AG04450 (cell line): Measurements from ENCODE around the gene ALDH2. TPM values are rescaled to one million over a fixed set of nuclear protein-coding genes. Genes with fewer than 3 reads are reported as not detected.
"Not testable (repeated sequence)": the region's sequence is repeated elsewhere in the genome, so short reads cannot be mapped to it uniquely, and the experiment has no call there.

Experiments
- CTCF ChIA-PET: fragments of 300-600, 350-600 bp; formaldehyde crosslinking; extraction: SDS; loops from one replicate; lab custom pipeline; 2022; ENCODE audit warnings: antibody characterized with exemption, inconsistent platforms; lab: Charles Lee
- POLR2A ChIA-PET: fragments of 350-600 bp; formaldehyde crosslinking; extraction: SDS; loops from one replicate; lab custom pipeline; 2021; ENCODE audit warnings: antibody characterized with exemption, inconsistent platforms; lab: Yijun Ruan, JAX
- DNase-seq: peaks from one replicate; pipeline ENCODE4 v3.0.0-alpha.2; 2011; ENCODE audit warnings: low read depth, low spot score
- H3K27ac ChIP-seq: one replicate; pipeline ENCODE4 v1.5.1; 2012; ENCODE audit warnings: low read depth, low read length, control low read depth
- H3K27me3 ChIP-seq: one replicate; pipeline ENCODE4 v1.6.0; 2012; ENCODE audit warnings: low read length; ENCODE audit not compliant: control insufficient read depth, insufficient read depth
- H3K4me3 ChIP-seq: 2 replicates; pipeline ENCODE4 v1.5.1; 2011; ENCODE audit warnings: mild to moderate bottlenecking, low read depth, low read length, control low read depth
- H3K9me3 ChIP-seq: 2 replicates; pipeline ENCODE4 v1.5.1; 2012; ENCODE audit warnings: low read length; ENCODE audit not compliant: control insufficient read depth, insufficient read depth
- polyA plus RNA-seq: library from polyadenylated mRNA; depleted of rRNA; stranded (reverse); fragments of >200 nt; gene quantifications from 2 replicates; pipeline ENCODE4 v1.2.3, GENCODE V29; 2011
- TF ChIP-seq, protein P1 (sequence below): IDR thresholded peaks from 2 replicates; pipeline ENCODE4 v1.5.1; 2011; ENCODE audit warnings: low read depth, low read length, control low read depth, inconsistent platforms

The ALDH2 gene
- polyA plus RNA-seq, 1 experiment = 84.1 TPM

DNA sequence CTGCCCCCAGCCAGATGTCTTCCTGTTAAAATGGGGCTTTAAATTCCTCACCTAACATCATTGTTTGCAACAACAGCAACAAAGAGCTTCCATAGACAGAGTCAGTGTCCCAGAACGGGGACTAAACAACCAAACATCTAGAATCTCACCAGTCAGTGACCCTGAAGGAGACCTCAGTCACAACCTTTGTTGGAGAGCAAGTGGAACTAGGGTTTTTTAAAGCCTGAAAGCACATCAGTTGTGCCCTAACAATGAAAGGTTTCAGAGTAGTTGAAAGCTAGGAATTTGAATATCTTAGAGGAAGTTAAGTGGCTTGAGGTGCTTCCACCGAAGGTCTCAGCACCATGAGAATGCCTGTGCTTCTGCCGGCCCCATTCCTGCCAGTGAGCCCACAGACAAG, 5.0 kb upstream of the ALDH2 start:
- H3K27me3 ChIP-seq = no peaks in the 10 kb centered on the region
- no peak for DNase-seq
- TF ChIP-seq, protein P1, sequence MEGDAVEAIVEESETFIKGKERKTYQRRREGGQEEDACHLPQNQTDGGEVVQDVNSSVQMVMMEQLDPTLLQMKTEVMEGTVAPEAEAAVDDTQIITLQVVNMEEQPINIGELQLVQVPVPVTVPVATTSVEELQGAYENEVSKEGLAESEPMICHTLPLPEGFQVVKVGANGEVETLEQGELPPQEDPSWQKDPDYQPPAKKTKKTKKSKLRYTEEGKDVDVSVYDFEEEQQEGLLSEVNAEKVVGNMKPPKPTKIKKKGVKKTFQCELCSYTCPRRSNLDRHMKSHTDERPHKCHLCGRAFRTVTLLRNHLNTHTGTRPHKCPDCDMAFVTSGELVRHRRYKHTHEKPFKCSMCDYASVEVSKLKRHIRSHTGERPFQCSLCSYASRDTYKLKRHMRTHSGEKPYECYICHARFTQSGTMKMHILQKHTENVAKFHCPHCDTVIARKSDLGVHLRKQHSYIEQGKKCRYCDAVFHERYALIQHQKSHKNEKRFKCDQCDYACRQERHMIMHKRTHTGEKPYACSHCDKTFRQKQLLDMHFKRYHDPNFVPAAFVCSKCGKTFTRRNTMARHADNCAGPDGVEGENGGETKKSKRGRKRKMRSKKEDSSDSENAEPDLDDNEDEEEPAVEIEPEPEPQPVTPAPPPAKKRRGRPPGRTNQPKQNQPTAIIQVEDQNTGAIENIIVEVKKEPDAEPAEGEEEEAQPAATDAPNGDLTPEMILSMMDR = no peak
- no peak overlapping the region for H3K27ac ChIP-seq
- ChIA-PET CTCF (no interaction called here), POLR2A (no interaction called here)
- no peaks in the 10 kb centered on the region for H3K9me3 ChIP-seq
- no peak overlapping the region for H3K4me3 ChIP-seq

DNA sequence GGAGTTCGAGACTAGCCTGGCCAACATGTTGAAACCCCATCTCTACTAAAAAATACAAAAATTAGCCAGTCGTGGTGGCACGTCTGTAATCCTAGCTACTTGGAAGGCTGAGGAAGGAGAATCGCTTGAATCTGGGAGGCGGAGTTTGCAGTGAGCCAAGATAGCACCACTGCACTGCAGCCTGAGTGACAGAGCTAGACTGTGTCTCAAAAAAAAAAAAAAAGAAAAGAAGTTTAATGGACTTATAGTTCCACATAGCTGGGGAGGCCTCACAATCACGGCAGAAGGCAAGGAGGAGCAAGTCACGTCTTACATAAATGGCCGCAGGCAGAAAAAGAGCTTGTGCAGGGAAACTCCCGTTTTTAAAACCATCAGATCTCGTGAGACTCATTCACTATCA, 3.2 kb upstream of the ALDH2 start:
- not testable (repeated sequence) for H3K27me3 ChIP-seq, H3K9me3 ChIP-seq, DNase-seq, H3K27ac ChIP-seq, H3K4me3 ChIP-seq
- CTCF ChIA-PET = interaction anchor here (1.8 kb wide), 1 partner anchor 49 kb away, joined by 11 read pairs; no protein-coding TSS in a partner anchor
- POLR2A ChIA-PET = interaction anchor here (0.7 kb wide), 1 partner anchor 27 kb away, joined by 5 read pairs; no protein-coding TSS in a partner anchor

DNA sequence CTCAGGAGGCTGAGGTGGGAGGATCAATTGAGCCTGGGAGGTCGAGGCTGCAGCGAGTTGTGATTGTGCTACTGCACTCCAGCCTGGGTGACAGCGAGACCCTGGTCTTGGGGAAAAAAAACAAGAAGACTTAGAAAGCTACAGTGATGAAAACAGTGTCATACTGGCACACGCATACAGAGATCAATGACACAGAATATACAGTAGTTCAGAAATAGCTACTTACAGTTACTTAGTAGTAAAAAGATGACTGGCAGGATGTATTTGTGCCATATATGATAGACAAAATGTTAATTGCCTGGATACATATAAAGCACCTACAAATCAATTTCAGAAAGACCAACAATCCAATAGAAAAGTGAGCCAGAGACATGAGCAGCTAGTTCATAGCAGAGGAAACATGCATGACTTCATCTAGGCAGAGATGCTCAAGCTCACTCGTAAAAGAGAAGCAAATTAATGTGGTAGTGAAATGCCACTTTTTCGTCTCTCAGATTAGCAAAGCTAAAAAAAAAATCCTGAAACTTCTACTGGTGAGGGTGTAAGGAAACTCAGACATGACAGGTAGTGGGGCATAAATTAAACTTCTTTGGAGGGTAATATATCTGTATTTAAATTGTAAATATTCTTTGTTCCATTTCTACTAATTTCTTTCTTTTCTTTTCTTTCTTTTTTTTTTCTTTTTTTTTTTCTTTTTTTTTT, 2.5 kb upstream of the ALDH2 start:
- no peaks in the 10 kb centered on the region for H3K27me3 ChIP-seq
- H3K9me3 ChIP-seq = no peaks in the 10 kb centered on the region
- no peak overlapping the region for H3K4me3 ChIP-seq
- TF ChIP-seq, protein P1 = no peak
- no peak overlapping the region for H3K27ac ChIP-seq
- CTCF ChIA-PET = interaction anchor here (0.7 to 1.8 kb wide), 3 partner anchors 10 to 49 kb away, joined by 3 to 11 read pairs (median 3); no protein-coding TSS in a partner anchor
- POLR2A ChIA-PET = interaction anchor here (0.7 kb wide), 1 partner anchor 26 kb away, joined by 5 read pairs; no protein-coding TSS in a partner anchor
- no peak for DNase-seq

DNA sequence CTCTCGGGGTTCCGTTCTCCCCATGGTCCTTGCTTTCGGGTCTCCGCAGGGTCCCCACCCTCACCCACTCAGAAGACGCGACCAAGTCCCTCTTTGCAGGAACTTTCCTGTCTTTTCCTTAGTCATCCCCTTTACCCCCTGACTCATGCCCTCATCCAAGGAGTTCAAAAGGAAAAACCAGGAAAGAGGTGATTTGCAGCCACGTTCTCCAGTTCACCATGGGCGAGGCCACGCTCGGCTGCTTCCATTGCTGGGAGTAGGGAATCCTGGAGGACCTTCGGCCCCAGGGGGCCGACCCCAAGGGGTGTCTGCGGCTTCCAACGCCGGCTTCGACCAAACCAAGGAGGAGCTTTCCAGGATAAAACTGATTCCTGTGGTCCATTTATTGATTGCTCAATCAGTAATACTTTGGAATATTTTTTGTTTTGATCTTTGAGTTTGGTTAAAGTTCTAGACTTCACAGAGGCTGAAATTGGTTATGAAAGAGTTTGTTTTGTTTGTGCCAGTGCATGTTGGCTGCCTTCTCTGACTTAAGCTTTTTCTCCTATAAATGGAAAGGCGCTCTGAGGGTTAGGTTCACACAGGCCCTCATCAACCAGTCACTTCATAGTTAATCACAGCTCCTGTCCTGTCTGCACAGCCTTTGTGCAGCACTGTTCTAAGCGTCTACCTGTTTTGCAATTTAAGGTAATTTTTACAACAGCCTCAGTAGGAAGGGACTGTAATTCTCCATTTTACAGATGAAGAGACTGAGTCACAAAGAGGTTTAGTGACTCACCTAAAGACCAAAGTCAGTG, 827 bp downstream of the ALDH2 start:
- Histone ChIP-seq H3K27me3 (no peaks in the 10 kb centered on the region), H3K4me3 (peak overlapping the region; percentile 78), H3K27ac (peak overlapping the region; percentile 39), H3K9me3 (no peaks in the 10 kb centered on the region)
- DNase-seq = no peak
- ChIA-PET POLR2A (interaction anchor here (0.6 to 1.1 kb wide), 6 partner anchors 8 to 320 kb away, joined by 4 to 11 read pairs (median 8); no protein-coding TSS in a partner anchor), CTCF (interaction anchor here (0.6 to 5.0 kb wide), 4 partner anchors 20 to 47 kb away, joined by 3 to 29 read pairs (median 4); no protein-coding TSS in a partner anchor)
- TF ChIP-seq, protein P1 = no peak

DNA sequence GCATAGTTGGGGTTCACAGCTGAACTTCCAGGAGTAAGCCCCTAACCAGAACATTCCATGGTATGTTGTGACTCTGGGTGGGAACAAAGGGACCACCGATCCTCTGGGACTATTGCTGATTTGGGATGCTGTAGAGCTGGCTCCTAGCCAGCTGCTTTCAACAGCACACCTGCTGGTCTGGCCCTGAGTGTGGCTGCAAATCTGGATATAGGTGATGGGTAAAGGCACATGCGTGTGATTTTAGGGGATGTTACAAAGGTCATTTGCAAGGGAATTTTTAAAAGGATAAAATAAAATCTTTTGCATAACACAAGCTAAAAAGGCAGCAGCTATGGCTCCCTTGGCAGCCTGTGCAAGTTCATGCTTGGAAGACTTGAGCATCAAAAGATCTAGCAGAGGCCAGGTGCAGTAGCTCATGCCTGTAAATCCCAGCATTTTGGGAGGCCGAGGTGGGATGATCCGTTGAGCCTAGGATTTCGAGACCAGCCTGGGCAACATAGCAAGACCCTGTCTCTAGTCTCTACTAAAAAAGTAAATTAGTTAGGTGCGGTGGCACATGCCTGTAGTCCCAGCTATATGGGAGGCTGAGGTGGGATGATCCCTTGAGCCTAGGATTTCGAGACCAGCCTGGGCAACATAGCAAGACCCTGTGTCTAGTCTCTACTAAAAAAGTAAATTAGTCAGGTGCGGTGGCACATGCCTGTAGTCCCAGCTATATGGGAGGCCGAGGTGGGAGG, 1.6 kb downstream of the ALDH2 start:
- H3K27me3 ChIP-seq = no peaks in the 10 kb centered on the region
- ChIA-PET CTCF (interaction anchor here (1.0 to 5.0 kb wide), 3 partner anchors 19 to 46 kb away, joined by 3 to 29 read pairs (median 5); no protein-coding TSS in a partner anchor), POLR2A (interaction anchor here (0.9 kb wide), 1 partner anchor 21 kb away, joined by 4 read pairs; no protein-coding TSS in a partner anchor)
- TF ChIP-seq, protein P1 = no peak
- H3K27ac ChIP-seq = no peak overlapping the region
- H3K4me3 ChIP-seq = peak overlapping the region; percentile 78
- DNase-seq = no peak
- no peaks in the 10 kb centered on the region for H3K9me3 ChIP-seq
